Stimulated activated CD4-positive, alpha-beta T cell treated with anti-CD3 and anti-CD28 coated beads, Interleukin-4, amount 100 ng/mL, for 48 hours (primary cell): Measurements from ENCODE around the gene BICRA.
"Not testable (repeated sequence)": the region's sequence is repeated elsewhere in the genome, so short reads cannot be mapped to it uniquely, and the experiment has no call there.

Source experiments
- DNase-seq, 2 donors: peaks; one replicate each; pipeline ENCODE4 v3.0.0-alpha.2; 2020; ENCODE audit warnings: low read depth in 2 of 2

The BICRA gene

DNA sequence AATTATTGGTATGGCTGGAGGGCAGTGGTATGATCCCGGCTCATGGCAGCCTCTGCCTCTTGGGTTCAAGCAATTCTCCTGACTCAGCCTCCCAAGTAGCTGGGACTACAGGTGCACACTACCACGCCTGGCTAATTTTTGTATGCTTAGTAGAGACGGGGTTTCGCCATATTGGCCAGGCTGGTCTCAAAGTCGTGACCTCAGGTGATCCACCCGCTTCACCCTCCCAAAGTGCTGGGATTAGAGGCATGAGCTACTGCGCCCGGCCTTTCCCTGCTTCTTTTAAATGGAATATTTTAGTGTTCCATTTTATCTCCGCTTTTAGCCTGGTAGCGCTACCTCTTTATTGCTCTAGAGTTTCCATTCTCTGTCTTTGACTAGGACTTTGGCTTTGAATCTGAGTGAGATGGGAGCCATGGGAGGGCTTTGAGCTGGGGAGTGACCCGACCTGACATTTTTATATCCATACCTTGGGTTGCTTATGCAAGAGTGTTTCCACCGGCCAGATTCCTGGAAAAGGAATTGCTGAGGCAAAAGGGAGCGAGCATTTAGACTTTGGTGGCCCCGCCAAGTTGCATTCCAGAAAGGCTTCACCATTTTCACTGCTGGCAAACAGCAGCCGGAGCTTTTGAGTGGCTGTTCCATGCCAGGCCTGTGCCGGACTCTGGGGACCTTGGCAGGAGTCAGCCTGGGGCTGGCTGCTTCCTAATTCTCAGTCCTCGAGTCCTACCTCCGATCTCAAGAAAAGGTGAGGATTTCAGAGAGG lies 22.9 kb downstream of the BICRA start:
- no peak for DNase-seq

- no peak for DNase-seq
Observed at GRCh38 chr19:47633517-47633916, 24.6 kb downstream of the BICRA start.

GRCh38 chr19:47633996-47634395 lies 25.1 kb downstream of the BICRA start:
- DNase-seq, result no peak

DNA sequence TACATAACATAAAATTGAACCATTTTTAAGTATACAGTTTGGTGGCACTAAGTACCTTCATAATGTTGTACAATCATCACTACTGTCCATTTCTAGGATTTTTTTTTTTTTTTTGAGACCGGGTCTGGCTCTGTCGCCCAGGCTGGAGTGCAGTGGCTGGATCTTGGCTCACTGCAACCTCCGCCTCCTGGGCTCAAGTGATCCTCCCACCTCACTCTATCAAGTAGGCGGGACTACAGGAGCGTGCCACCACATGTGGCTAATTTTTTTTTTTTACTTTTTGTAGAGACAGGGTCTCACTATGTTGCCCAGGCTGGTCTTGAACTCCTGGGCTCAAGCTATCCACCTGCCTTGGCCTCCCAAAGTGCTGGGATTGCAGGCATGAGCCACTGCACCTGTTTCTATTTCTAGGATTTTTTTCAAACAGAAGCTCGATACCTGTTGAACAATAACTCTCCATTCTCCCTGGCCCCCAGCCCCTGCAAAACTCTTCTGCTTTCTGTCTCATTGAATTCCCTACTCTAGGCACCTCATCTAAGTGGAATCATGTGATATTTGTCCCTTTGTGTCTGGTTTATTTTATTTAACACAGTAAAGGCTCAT lies 26.3 kb downstream of the BICRA start:
- not testable (repeated sequence) for DNase-seq

DNA sequence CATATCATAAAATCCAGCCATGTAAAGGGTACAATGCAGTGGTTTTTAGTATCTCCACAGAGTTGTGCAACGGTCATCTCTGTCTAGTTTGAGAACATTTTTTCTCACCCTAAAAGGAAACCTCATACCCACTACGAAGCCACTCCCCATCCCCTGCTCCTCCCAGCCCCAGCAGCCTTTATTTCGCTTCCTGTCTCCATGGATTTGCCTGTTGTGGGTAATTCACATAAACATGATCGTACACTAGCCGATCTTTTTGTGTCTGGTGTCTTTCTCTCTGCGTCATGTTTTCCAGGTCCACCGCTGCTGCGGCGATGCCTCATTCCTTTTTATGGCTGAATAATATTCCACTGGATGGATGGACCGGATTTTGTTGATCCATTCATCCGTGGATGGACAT lies 28.6 kb downstream of the BICRA start:
- no peak for DNase-seq

- DNase-seq, result no peak
Observed at GRCh38 chr19:47641891-47642485, 33.1 kb downstream of the BICRA start.

GRCh38 chr19:47643281-47643680 lies 34.3 kb downstream of the BICRA start:
- no peak for DNase-seq

DNA sequence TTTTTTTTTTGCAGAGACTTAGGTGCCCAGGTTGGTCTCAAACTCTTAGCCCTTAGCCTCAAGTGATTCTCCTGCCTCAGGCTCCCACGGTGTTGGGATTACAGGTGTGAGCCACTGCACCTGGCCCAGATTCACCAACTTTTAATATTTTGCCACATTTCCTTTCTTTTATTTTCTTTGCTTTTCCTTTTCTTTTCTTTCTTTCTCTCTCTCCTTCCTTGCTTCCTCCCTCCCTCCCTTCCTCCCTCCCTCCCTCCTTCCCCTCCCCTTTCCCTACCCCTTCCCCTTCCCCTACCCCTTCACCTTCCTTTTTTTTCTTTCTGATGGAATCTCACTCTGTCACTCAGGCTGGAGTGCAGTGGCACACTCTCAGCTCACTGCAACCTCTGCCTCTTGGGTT lies 35.3 kb downstream of the BICRA start:
- DNase-seq, result no peak

DNA sequence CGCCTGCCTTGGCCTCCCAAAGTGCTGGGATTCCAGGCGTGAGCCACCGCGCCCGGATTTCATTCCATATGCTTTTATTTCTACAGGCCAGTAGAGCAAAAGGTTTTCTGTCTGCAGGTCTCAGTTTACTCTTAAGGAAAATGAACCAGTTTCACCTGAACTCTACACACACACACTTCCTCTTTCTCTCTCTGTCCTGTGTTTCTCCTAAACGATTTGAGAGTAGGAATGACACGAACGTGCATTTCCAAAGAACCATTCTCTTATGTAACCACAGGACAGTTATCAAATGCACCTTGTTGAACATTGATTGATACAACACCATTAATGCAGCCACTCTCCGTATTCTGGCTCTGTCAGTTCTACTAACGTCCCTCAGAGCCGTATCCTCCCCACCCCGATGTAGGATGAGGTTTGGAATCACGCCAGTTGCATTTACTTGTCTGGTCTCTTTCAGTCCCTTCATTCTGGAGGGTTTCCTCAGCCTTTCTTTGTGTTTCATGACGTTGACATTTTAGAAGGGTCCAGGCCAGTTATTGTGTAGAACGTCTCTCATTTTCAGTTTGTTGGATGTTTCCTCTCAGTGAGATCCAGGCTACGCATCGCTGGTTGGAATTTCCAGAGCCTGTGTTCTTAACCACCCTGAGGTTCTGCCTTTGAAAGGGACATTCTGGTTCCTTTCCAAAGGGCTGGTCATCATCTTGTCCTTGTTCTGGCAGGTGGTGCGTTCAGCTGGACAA lies 36.0 kb downstream of the BICRA start:
- DNase-seq, result no peak

GRCh38 chr19:47646924-47647323 lies 38.0 kb downstream of the BICRA start:
- DNase-seq, result no peak

- no peak for DNase-seq
Observed at GRCh38 chr19:47649588-47649987, 40.7 kb downstream of the BICRA start.

GRCh38 chr19:47650700-47651099 lies 41.8 kb downstream of the BICRA start:
- DNase-seq, result no peak

- DNase-seq, result no peak
Observed at GRCh38 chr19:47651132-47651531, 42.2 kb downstream of the BICRA start.

GRCh38 chr19:47651691-47652090 lies 42.8 kb downstream of the BICRA start:
- DNase-seq, result no peak

DNA sequence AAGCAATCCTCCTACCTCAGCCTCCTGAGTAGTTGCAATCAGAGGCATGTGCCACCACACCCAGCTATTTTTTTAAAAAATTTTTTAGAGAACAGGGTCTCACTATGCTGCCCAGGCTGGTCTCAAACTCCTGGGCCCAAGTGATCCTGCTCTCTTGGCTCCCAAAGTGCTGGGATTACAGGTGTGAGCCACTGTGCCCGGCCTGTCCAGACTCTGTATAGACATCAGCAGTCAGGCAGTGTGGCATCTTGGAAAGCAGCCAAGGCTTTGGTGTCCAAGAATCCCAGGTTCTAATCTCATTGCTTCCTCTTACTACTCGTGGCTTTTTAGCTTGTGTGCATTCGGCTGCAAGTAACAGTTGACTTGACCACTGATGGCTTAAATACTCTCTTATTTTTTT lies 43.4 kb downstream of the BICRA start:
- DNase-seq, result no peak

DNA sequence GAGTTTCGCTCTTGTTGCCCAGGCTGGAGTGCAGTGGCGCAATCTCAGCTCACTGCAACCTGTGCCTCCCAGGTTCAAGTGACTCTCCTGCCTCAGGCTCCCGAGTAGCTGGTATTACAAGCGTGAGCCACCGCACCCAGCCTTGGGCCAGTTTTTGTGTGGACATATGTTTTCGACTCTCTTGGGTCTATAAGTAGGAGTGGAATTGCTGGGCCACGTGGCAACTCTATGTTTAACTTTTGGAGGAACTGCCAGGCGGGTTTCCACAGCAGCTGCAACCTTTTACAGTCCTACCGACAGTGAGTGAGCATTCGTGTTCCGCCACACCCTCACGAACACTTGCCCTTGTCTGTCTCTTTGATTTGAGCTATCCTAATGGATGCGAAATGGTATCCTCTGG lies 44.9 kb downstream of the BICRA start:
- DNase-seq, result no peak

DNA sequence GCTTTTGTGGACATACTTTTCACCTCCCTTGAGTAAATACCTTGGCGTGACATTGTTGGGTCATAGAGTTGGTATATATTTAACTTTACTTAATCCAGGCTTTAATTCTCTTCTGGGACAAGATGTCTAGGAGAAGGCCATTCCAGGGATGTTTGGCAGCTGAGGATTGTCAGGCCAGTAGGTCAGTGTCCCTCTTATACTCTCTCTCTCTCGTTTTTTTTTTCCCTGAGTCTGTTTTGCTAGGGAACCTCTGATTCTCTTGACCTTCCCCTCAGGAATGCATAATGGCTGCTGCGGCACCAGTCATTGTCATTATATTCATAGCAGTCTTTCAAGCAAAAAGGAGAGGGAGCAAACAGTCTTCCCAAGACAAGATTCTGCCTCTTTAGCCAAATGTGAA lies 48.8 kb downstream of the BICRA start:
- DNase-seq, result no peak

- DNase-seq, result no peak
Observed at GRCh38 chr19:47658431-47659348, 49.8 kb downstream of the BICRA start.

- no peak for DNase-seq
Observed at GRCh38 chr19:47660435-47660832, 51.5 kb downstream of the BICRA start.

GRCh38 chr19:47661161-47661560 lies 52.2 kb downstream of the BICRA start:
- no peak for DNase-seq

DNA sequence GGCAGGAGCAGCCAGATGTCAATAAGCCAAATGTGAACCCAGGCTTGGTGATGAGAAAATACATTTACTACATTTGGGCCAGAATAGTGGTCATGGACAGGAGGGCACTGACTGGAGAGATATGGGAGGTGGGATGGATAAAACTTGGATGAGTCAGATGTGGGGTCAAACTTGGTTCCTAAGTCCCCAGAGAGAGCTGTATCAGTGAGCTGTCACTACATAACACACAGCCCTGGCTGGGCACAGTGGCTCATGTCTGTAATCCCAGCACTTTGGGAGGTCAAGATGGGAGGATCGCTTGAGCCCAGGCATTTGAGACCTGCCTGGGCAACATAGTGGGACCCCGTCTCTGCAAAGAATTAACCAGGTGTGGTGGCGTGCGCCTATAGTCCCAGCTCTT lies 52.7 kb downstream of the BICRA start:
- no peak for DNase-seq
